Neural crest cell (in vitro differentiated cells): ENCODE measurements around the gene MGAT3. TPM values are rescaled to one million over a fixed set of nuclear protein-coding genes. Genes with fewer than 3 reads are reported as not detected.
A peak's percentile ranks its signal among the peaks of the same experiment; 100 is the strongest.
"Not testable (repeated sequence)": the region's sequence is repeated elsewhere in the genome, so short reads cannot be mapped to it uniquely, and the experiment has no call there.

Source experiments
- DNase-seq: peaks from one replicate; pipeline ENCODE4 v3.0.0; 2021; ENCODE audit warnings: low read depth, mixed read lengths, low spot score
- H3K27ac Mint-ChIP-seq: one replicate; pipeline ENCODE4 v1.8.0; 2021; ENCODE audit warnings: mild to moderate bottlenecking, mixed read lengths; ENCODE audit not compliant: unreplicated experiment
- H3K27me3 Mint-ChIP-seq: 2 replicates; pipeline ENCODE4 v1.8.0; 2021; ENCODE audit warnings: low read depth, mild to moderate bottlenecking, mixed read lengths
- H3K36me3 Mint-ChIP-seq: 2 replicates; pipeline ENCODE4 v1.8.0; 2021; ENCODE audit warnings: low read depth, mild to moderate bottlenecking, mixed read lengths
- H3K4me1 Mint-ChIP-seq: 2 replicates; pipeline ENCODE4 v1.8.0; 2021; ENCODE audit warnings: mixed read lengths
- H3K4me3 Mint-ChIP-seq: one replicate; pipeline ENCODE4 v1.8.0; 2021; ENCODE audit warnings: mild to moderate bottlenecking, mixed read lengths
- H3K9me3 Mint-ChIP-seq: 2 replicates; pipeline ENCODE4 v1.8.0; 2021; ENCODE audit warnings: mixed read lengths
- CTCF ChIP-seq: fragments of 200-600 bp; sonication (generic); conservative IDR thresholded peaks from 2 replicates; pipeline ENCODE4 v1.5.0; 2021; ENCODE audit warnings: antibody characterized with exemption, mild to moderate bottlenecking
- long read RNA-seq: library from polyadenylated mRNA; unstranded; transcript quantifications from one replicate; pipeline ENCODE4 v2.0.0, GENCODE V29; 2020
- total RNA-seq: library from RNA; stranded (reverse); gene quantifications from 2 replicates; pipeline ENCODE4 v1.2.1, GENCODE V29; 2021

MGAT3 gene
- 20.3 and 23.5 TPM in 2 replicates for total RNA-seq
- long read RNA-seq: 0 reads

- no peaks in the 10 kb centered on the region for H3K9me3 Mint-ChIP-seq
- DNase-seq: no peak
- H3K27me3 Mint-ChIP-seq: peaks cover 12% of the 10 kb centered on the region
- TF ChIP-seq CTCF: no peak
- peak within 1 kb of the TSS; percentile 75 for H3K27ac Mint-ChIP-seq
- peak within 1 kb of the TSS; percentile 90 for H3K4me3 Mint-ChIP-seq
- no peaks in the 10 kb centered on the region for H3K36me3 Mint-ChIP-seq
- peaks cover 36% of the 10 kb centered on the region for H3K4me1 Mint-ChIP-seq
Measured at GRCh38 chr22:39456522-39457197, at the start of gene MGAT3. TSS of gene MGAT3 (plus strand) at chr22:39457012. CDS start at chr22:39487348, 30,336 bp downstream.

- no peak overlapping the region for H3K4me3 Mint-ChIP-seq
- DNase-seq: no peak
- no peaks in the 10 kb centered on the region for H3K9me3 Mint-ChIP-seq
- no peak for TF ChIP-seq CTCF
- H3K36me3 Mint-ChIP-seq: peaks cover 3% of the 10 kb centered on the region
- H3K4me1 Mint-ChIP-seq: peaks cover 36% of the 10 kb centered on the region
- H3K27ac Mint-ChIP-seq: no peak overlapping the region
- no peaks in the 10 kb centered on the region for H3K27me3 Mint-ChIP-seq
Measured at GRCh38 chr22:39408173-39408572, 48.6 kb upstream of the MGAT3 start.

- DNase-seq: no peak
- no peaks in the 10 kb centered on the region for H3K27me3 Mint-ChIP-seq
- H3K36me3 Mint-ChIP-seq: peaks cover 2% of the 10 kb centered on the region
- no peaks in the 10 kb centered on the region for H3K9me3 Mint-ChIP-seq
- H3K4me3 Mint-ChIP-seq: no peak overlapping the region
- TF ChIP-seq CTCF: no peak
- H3K4me1 Mint-ChIP-seq: peaks cover 33% of the 10 kb centered on the region
- no peak overlapping the region for H3K27ac Mint-ChIP-seq
Measured at GRCh38 chr22:39408807-39409206, 48.0 kb upstream of the MGAT3 start.

GRCh38 chr22:39409516-39410029 lies 47.2 kb upstream of the MGAT3 start:
- Mint-ChIP-seq H3K4me3 (no peak overlapping the region), H3K9me3 (no peaks in the 10 kb centered on the region), H3K27ac (no peak overlapping the region), H3K4me1 (peaks cover 32% of the 10 kb centered on the region), H3K36me3 (peaks cover 2% of the 10 kb centered on the region), H3K27me3 (no peaks in the 10 kb centered on the region)
- TF ChIP-seq CTCF: no peak
- DNase-seq: no peak

GRCh38 chr22:39410264-39410663 lies 46.5 kb upstream of the MGAT3 start:
- Mint-ChIP-seq H3K4me3 (no peak overlapping the region), H3K4me1 (peaks cover 25% of the 10 kb centered on the region), H3K9me3 (no peaks in the 10 kb centered on the region), H3K27ac (no peak overlapping the region), H3K36me3 (peaks cover 2% of the 10 kb centered on the region), H3K27me3 (no peaks in the 10 kb centered on the region)
- TF ChIP-seq CTCF: no peak
- DNase-seq: no peak

GRCh38 chr22:39411828-39412365 lies 44.9 kb upstream of the MGAT3 start:
- H3K27me3 Mint-ChIP-seq, DNase-seq, H3K9me3 Mint-ChIP-seq, H3K4me3 Mint-ChIP-seq, H3K36me3 Mint-ChIP-seq: not testable (repeated sequence)
- H3K4me1 Mint-ChIP-seq: peaks cover 19% of the 10 kb centered on the region
- H3K27ac Mint-ChIP-seq: peak overlapping the region; percentile 40

- not testable (repeated sequence) for H3K27ac Mint-ChIP-seq, H3K9me3 Mint-ChIP-seq, H3K4me3 Mint-ChIP-seq, DNase-seq, H3K27me3 Mint-ChIP-seq, H3K36me3 Mint-ChIP-seq
- peaks cover 15% of the 10 kb centered on the region for H3K4me1 Mint-ChIP-seq
Measured at GRCh38 chr22:39413204-39413603, 43.6 kb upstream of the MGAT3 start.
